Loucy (cell line): ENCODE data around the gene IGF2BP1.

Experiments
- H2AFZ ChIP-seq: fragments of 200-600 bp; sonication (generic); 2 replicates; pipeline ENCODE4 v1.6.0; 2016; ENCODE audit warnings: antibody characterized with exemption, mild to moderate bottlenecking, low read length, moderate library complexity
- H3F3A ChIP-seq: fragments of 200-600 bp; 2 replicates; pipeline ENCODE4 v1.6.0; 2016; ENCODE audit warnings: antibody characterized with exemption, low read depth, mild to moderate bottlenecking
- H3K27me3 ChIP-seq: fragments of 200-600 bp; sonication (generic); 2 replicates; pipeline ENCODE4 v1.6.1; 2014; ENCODE audit warnings: low read length, mild to moderate bottlenecking; ENCODE audit not compliant: insufficient read depth, poor library complexity, severe bottlenecking
- H3K36me3 ChIP-seq: fragments of 200-600 bp; sonication (generic); 2 replicates; pipeline ENCODE4 v1.6.1; 2016; ENCODE audit warnings: low read length; ENCODE audit not compliant: insufficient read depth
- H3K4me1 ChIP-seq: fragments of 200-600 bp; sonication (generic); 2 replicates; pipeline ENCODE4 v1.5.1; 2014; ENCODE audit warnings: low read length, mild to moderate bottlenecking; ENCODE audit not compliant: insufficient read depth, poor library complexity, severe bottlenecking
- H3K4me2 ChIP-seq: fragments of 200-600 bp; sonication (generic); 2 replicates; pipeline ENCODE4 v1.6.0; 2014; ENCODE audit warnings: antibody characterized with exemption, low read length, low read depth, mild to moderate bottlenecking; ENCODE audit not compliant: poor library complexity, severe bottlenecking
- H3K4me3 ChIP-seq: fragments of 200-600 bp; sonication (generic); 2 replicates; pipeline ENCODE4 v1.5.1; 2014; ENCODE audit warnings: low read length, mild to moderate bottlenecking, mixed read lengths; ENCODE audit not compliant: poor library complexity, severe bottlenecking
- H3K79me2 ChIP-seq: fragments of 200-600 bp; sonication (generic); 2 replicates; pipeline ENCODE4 v1.6.1; 2014; ENCODE audit warnings: low read length; ENCODE audit not compliant: insufficient read depth
- H3K9ac ChIP-seq: fragments of 200-600 bp; sonication (generic); 2 replicates; pipeline ENCODE4 v1.6.0; 2014; ENCODE audit warnings: mild to moderate bottlenecking, low read depth, low read length, moderate library complexity; ENCODE audit not compliant: poor library complexity, severe bottlenecking
- H3K9me2 ChIP-seq: fragments of 200-600 bp; sonication (generic); replicated peaks from 2 replicates; pipeline ENCODE4 v1.6.1; 2016; ENCODE audit warnings: low read depth, low read length, mixed read lengths
- H3K9me3 ChIP-seq: fragments of 200-600 bp; sonication (generic); 2 replicates; pipeline ENCODE4 v1.6.1; 2014; ENCODE audit warnings: mild to moderate bottlenecking, antibody characterized with exemption, low read length, low read depth; ENCODE audit not compliant: insufficient read depth
- H4K20me1 ChIP-seq: fragments of 200-600 bp; sonication (generic); 2 replicates; pipeline ENCODE4 v1.6.0; 2014; ENCODE audit warnings: antibody characterized with exemption, low read length, mild to moderate bottlenecking; ENCODE audit not compliant: insufficient read depth, poor library complexity, severe bottlenecking
- EZH2phosphoT487 ChIP-seq: fragments of 200-600 bp; IDR thresholded peaks from 2 replicates; pipeline ENCODE4 v1.6.1; 2018; ENCODE audit warnings: antibody characterized with exemption, mild to moderate bottlenecking, moderate library complexity, borderline replicate concordance
- TF ChIP-seq, protein P1 (sequence below): fragments of 200-600 bp; sonication (generic); conservative IDR thresholded peaks from 2 replicates; pipeline ENCODE4 v1.5.1; 2014; ENCODE audit warnings: mild to moderate bottlenecking, antibody characterized with exemption, low read length

Gene IGF2BP1

DNA sequence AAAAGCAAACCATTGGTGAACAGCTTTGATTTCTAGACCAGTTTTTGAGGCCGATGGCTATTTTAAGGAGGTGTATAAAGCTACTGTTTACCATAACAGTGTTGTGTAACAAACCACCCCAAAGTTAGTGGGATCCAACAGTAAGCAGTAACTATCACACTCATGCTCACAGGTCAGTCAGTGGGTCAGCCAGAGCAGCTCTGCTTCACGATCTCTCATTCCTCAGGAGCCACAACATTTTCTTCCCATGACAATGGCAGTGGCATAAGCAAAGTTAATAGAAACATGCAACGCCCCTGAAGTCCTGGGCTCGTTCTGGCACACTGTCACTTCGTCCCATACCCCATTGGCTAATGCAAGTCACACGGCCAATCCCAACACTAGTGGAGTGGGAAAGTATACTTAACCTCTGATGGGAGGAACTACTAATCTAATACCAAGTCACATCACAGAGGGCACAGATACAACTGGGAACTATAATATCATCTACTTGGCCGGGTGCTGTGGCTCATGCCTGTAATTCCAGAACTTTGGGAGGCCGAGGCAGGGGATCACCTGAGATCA is 107.4 kb downstream of the IGF2BP1 start:
- no peaks in the 10 kb centered on the region for H3K27me3 ChIP-seq
- no peaks in the 10 kb centered on the region for H3K9me3 ChIP-seq
- no peaks in the 10 kb centered on the region for H3F3A ChIP-seq
- H4K20me1 ChIP-seq = no peaks in the 10 kb centered on the region
- TF ChIP-seq, protein P1, sequence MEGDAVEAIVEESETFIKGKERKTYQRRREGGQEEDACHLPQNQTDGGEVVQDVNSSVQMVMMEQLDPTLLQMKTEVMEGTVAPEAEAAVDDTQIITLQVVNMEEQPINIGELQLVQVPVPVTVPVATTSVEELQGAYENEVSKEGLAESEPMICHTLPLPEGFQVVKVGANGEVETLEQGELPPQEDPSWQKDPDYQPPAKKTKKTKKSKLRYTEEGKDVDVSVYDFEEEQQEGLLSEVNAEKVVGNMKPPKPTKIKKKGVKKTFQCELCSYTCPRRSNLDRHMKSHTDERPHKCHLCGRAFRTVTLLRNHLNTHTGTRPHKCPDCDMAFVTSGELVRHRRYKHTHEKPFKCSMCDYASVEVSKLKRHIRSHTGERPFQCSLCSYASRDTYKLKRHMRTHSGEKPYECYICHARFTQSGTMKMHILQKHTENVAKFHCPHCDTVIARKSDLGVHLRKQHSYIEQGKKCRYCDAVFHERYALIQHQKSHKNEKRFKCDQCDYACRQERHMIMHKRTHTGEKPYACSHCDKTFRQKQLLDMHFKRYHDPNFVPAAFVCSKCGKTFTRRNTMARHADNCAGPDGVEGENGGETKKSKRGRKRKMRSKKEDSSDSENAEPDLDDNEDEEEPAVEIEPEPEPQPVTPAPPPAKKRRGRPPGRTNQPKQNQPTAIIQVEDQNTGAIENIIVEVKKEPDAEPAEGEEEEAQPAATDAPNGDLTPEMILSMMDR = no peak
- TF ChIP-seq EZH2phosphoT487 = no peak
- no peak overlapping the region for H3K4me3 ChIP-seq
- H2AFZ ChIP-seq = no peak overlapping the region
- no peaks in the 10 kb centered on the region for H3K79me2 ChIP-seq
- no peaks in the 10 kb centered on the region for H3K36me3 ChIP-seq
- no peaks in the 10 kb centered on the region for H3K9me2 ChIP-seq
- no peak overlapping the region for H3K4me2 ChIP-seq
- H3K9ac ChIP-seq = no peak overlapping the region
- H3K4me1 ChIP-seq = no peaks in the 10 kb centered on the region
